Keratinocyte (primary cell): Measurements from ENCODE around the gene LAMA2. TPM values are rescaled to one million over a fixed set of nuclear protein-coding genes. Genes with fewer than 3 reads are reported as not detected.

ENCODE experiments used
- DNase-seq: peaks from one replicate; pipeline ENCODE4 v3.0.0-alpha.2; 2011; ENCODE audit warnings: low read depth, missing footprints, low spot score
- FAIRE-seq: peaks from 2 replicates; lab custom pipeline; 2011; peaks lifted over from hg19 to GRCh38; lab: Jason Lieb, UNC
- H2AFZ ChIP-seq: 2 replicates; pipeline ENCODE4 v1.6.0; 2012; ENCODE audit warnings: low read length, control low read depth, inconsistent platforms; ENCODE audit not compliant: control insufficient read depth
- H3K27ac ChIP-seq: 2 replicates; pipeline ENCODE4 v1.5.1; 2011; ENCODE audit warnings: low read length; ENCODE audit not compliant: control insufficient read depth, insufficient read depth
- H3K27me3 ChIP-seq: 3 replicates; pipeline ENCODE4 v1.6.0; 2011; ENCODE audit warnings: low read length; ENCODE audit not compliant: control insufficient read depth, insufficient read depth; ENCODE audit errors: extremely low read depth
- H3K36me3 ChIP-seq, 2 experiments: 2 replicates in 1 of 2; 3 replicates in 1 of 2; pipeline ENCODE4 v1.5.1; 2011; ENCODE audit warnings: low read length in 2 of 2, mild to moderate bottlenecking in 1 of 2; ENCODE audit not compliant: control insufficient read depth in 2 of 2, insufficient read depth in 2 of 2; ENCODE audit errors: extremely low read depth in 1 of 2
- H3K4me1 ChIP-seq: 3 replicates; pipeline ENCODE4 v1.5.1; 2011; ENCODE audit warnings: low read length; ENCODE audit not compliant: control insufficient read depth, insufficient read depth; ENCODE audit errors: extremely low read depth
- H3K4me2 ChIP-seq: 3 replicates; pipeline ENCODE4 v1.6.0; 2011; ENCODE audit warnings: low read depth, low read length; ENCODE audit not compliant: control insufficient read depth, insufficient read depth; ENCODE audit errors: extremely low read depth
- H3K4me3 ChIP-seq, 3 experiments: fragments of 200-600 bp in 1 of 3; sonication (generic) in 1 of 3; 2 replicates in 2 of 3; 3 replicates in 1 of 3; pipeline ENCODE4 v1.5.1; 2011 to 2016; ENCODE audit warnings: low read length in 3 of 3, mild to moderate bottlenecking in 3 of 3, control low read depth in 2 of 3, inconsistent platforms in 1 of 3, low read depth in 1 of 3, mixed read lengths in 1 of 3, mixed run types in 1 of 3, moderate library complexity in 1 of 3; ENCODE audit not compliant: control insufficient read depth in 2 of 3, insufficient read depth in 2 of 3; ENCODE audit errors: extremely low read depth in 1 of 3
- H3K79me2 ChIP-seq: 2 replicates; pipeline ENCODE4 v1.6.0; 2012; ENCODE audit warnings: low read length; ENCODE audit not compliant: control insufficient read depth, insufficient read depth
- H3K9ac ChIP-seq: 3 replicates; pipeline ENCODE4 v1.6.0; 2011; ENCODE audit warnings: low read length; ENCODE audit not compliant: control insufficient read depth, insufficient read depth; ENCODE audit errors: extremely low read depth
- H3K9me1 ChIP-seq: 3 replicates; pipeline ENCODE4 v1.6.0; 2011; ENCODE audit warnings: low read length; ENCODE audit not compliant: control insufficient read depth, insufficient read depth; ENCODE audit errors: extremely low read depth
- H3K9me3 ChIP-seq: 2 replicates; pipeline ENCODE4 v1.5.1; 2012; ENCODE audit warnings: low read depth, low read length; ENCODE audit not compliant: control insufficient read depth
- H4K20me1 ChIP-seq: 3 replicates; pipeline ENCODE4 v1.6.0; 2011; ENCODE audit warnings: low read length; ENCODE audit not compliant: control insufficient read depth, insufficient read depth; ENCODE audit errors: extremely low read depth
- EZH2 ChIP-seq: IDR thresholded peaks from one replicate; pipeline ENCODE4 v1.6.1; 2012; ENCODE audit warnings: inconsistent platforms, mild to moderate bottlenecking, low read length, moderate library complexity
- dilution Hi-C: fragments of 300-500 bp; cut with MboI; formaldehyde crosslinking; loops from one replicate; pipeline ENCODE4 v1.7.0; 2020; ENCODE audit warnings: low sequenced_read_pairs; ENCODE audit not compliant: extremely low pct_ligation_motif_present
- polyA plus RNA-seq, 5 experiments: library from polyadenylated mRNA; depleted of rRNA in 3 of 5; stranded (reverse) in 3 of 5; stranded (forward) in 1 of 5; unstranded in 1 of 5; fragments of >200 nt; gene quantifications; 1 replicate in 1 of 5; 2 replicates in 3 of 5; 3 replicates in 1 of 5; pipeline versions ENCODE4 v1.2.1 to v1.2.3, GENCODE V29; 2011 to 2012; ENCODE audit warnings: missing spikeins in 2 of 5, low read depth in 1 of 5, low replicate concordance in 1 of 5
- TF ChIP-seq, protein P1 (sequence below), 3 experiments: IDR thresholded peaks in 1 of 3; conservative IDR thresholded peaks in 1 of 3; optimal IDR thresholded peaks in 1 of 3; 2 replicates in 2 of 3; 3 replicates in 1 of 3; pipeline versions ENCODE3 to v1.5.1; 2011; ENCODE audit warnings: low read length in 3 of 3, mild to moderate bottlenecking in 3 of 3, moderate library complexity in 2 of 3, control low read depth in 1 of 3, inconsistent platforms in 1 of 3; ENCODE audit not compliant: insufficient read depth in 2 of 3; ENCODE audit errors: extremely low read depth in 1 of 3

The LAMA2 gene
- polyA plus RNA-seq, 1 donor (not counting 4 experiments of a cell fraction or from before 2014, with no cell fraction given), result 1.4 TPM

DNA sequence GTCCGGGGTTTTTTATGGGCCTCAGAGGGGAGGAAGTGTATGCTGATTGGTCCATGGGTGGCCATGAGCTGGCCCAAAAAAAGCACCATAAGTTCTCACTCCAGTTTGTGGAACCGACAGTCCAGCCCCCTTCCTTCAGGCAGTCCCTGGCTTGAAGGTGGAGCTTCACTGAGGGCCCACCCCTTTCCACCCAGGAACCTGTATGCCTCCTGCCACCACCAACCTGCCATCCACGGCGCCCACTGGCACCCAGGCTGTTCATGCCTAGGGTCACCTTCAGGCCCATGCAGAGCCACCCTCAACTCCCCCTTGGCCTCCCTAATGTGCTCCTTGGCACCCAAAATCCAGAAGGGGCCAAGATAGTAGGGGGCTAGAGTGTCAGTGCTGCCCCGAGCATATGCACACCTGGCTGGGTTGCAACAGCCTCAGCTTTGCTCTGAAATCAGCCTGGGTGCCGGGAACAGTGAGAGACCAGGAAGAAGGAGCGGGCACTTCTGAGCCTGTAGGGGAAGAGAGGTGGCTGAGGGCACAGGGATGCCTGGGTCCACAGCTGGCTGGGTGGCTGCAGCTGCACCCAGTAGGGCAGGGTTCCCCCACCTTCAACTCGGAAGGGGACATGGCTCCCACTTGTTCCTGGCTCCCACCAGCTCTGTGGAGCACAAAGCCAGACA, 534.6 kb downstream of the LAMA2 start:
- H3K4me1 ChIP-seq, result no peaks in the 10 kb centered on the region
- dilution Hi-C loops, result no loop called here
- no peak overlapping the region for H3K27ac ChIP-seq
- FAIRE-seq, result no peak
- H4K20me1 ChIP-seq, result no peaks in the 10 kb centered on the region
- H3K9ac ChIP-seq, result no peak overlapping the region
- DNase-seq, result no peak
- no peaks in the 10 kb centered on the region for H3K27me3 ChIP-seq
- no peak overlapping the region for H3K4me2 ChIP-seq
- no peaks in the 10 kb centered on the region for H3K9me1 ChIP-seq
- no peak overlapping the region for H2AFZ ChIP-seq
- H3K9me3 ChIP-seq, result no peaks in the 10 kb centered on the region
- H3K4me3 ChIP-seq, result no peak overlapping the region
- TF ChIP-seq, protein P1, sequence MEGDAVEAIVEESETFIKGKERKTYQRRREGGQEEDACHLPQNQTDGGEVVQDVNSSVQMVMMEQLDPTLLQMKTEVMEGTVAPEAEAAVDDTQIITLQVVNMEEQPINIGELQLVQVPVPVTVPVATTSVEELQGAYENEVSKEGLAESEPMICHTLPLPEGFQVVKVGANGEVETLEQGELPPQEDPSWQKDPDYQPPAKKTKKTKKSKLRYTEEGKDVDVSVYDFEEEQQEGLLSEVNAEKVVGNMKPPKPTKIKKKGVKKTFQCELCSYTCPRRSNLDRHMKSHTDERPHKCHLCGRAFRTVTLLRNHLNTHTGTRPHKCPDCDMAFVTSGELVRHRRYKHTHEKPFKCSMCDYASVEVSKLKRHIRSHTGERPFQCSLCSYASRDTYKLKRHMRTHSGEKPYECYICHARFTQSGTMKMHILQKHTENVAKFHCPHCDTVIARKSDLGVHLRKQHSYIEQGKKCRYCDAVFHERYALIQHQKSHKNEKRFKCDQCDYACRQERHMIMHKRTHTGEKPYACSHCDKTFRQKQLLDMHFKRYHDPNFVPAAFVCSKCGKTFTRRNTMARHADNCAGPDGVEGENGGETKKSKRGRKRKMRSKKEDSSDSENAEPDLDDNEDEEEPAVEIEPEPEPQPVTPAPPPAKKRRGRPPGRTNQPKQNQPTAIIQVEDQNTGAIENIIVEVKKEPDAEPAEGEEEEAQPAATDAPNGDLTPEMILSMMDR (optimal IDR thresholded peaks at IDR 0.05 in 1 of 3, IDR thresholded peaks at IDR 0.05 in 1 of 3, conservative IDR thresholded peaks at IDR 0.05 in 1 of 3; ENCODE audit: extremely low read depth in 1 of 3, insufficient read depth in 2 of 3, low read length in 3 of 3), result no peak
- H3K79me2 ChIP-seq, result no peaks in the 10 kb centered on the region
- no peaks in the 10 kb centered on the region for H3K36me3 ChIP-seq

DNA sequence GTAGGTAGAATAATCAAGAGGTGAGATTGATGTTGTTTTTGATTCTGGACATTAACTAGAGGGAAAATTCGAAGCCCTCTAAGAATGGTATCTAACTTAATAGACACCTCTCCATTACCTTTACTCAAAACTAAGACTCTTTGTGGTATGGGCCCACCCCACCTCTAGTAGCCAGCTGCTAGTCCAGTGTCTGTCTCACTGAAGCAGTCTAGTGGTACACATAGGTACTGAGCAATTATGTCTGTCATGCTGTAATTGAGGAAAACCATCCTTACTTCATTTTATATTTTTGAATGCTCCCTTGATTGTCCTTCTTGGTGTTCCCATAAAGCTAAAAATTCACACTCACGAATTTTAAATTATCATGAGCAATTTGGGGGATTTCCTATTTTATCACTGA, 536.4 kb downstream of the LAMA2 start:
- Histone ChIP-seq H3K9me3 (no peaks in the 10 kb centered on the region), H3K9ac (no peak overlapping the region), H3K4me1 (no peaks in the 10 kb centered on the region), H3K4me3 (no peak overlapping the region), H4K20me1 (no peaks in the 10 kb centered on the region), H3K4me2 (no peak overlapping the region), H2AFZ (no peak overlapping the region), H3K27me3 (no peaks in the 10 kb centered on the region), H3K9me1 (no peaks in the 10 kb centered on the region), H3K36me3 (no peaks in the 10 kb centered on the region), H3K27ac (no peak overlapping the region), H3K79me2 (no peaks in the 10 kb centered on the region)
- dilution Hi-C loops, result no loop called here
- DNase-seq (no peak), FAIRE-seq (no peak)
- TF ChIP-seq EZH2, result no peak
- TF ChIP-seq, protein P1 (optimal IDR thresholded peaks at IDR 0.05 in 1 of 3, IDR thresholded peaks at IDR 0.05 in 1 of 3, conservative IDR thresholded peaks at IDR 0.05 in 1 of 3; ENCODE audit: extremely low read depth in 1 of 3, insufficient read depth in 2 of 3, low read length in 3 of 3), result no peak
